Glomerular visceral epithelial cell (primary cell): ENCODE measurements around the gene STX1B.
A peak's percentile ranks its signal among the peaks of the same experiment; 100 is the strongest.
"Not testable (repeated sequence)": the region's sequence is repeated elsewhere in the genome, so short reads cannot be mapped to it uniquely, and the experiment has no call there.

Source experiments
- DNase-seq: peaks from one replicate; pipeline ENCODE4 v3.0.0-alpha.2; 2016; ENCODE audit errors: extremely low spot score

The STX1B gene

DNA sequence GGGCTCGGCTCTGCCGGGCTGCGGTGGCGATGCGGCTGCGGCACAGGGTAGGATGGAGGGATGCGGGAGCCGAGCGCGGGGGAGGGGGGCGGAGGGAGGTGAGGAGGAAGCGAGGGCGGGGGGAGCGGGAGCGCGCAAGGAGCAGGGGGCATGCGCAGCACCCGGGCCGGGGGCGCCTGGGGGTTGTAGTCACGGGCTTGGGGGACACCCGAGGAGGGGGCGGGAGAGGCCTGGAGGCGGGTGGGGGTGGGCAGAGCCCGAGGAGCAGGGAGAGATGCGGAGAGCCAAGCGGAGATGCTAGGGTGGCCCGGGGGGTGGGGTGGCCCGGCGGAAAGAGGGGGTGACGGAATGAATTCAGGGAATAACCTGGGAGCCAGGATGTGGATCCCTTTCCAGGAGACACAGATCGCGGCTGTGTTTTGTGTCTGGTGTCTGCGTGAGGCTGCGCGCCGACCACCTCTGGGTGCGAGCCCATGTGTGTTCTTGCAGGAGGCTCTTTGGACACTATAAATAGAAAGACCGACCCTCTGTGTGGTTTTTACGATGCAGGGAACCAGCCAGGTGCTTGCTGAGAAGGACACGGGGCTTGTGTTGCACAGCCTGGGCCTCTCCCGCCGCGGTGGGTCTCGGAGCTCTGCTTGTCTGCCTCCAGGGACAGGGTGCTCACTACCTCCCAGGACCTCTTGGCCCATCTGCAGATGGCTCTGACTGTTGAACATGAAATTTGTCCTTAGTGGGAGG lies at the start of gene STX1B:
Gene STX1B (minus strand): TSS at position 54 of the 741 bp plus-strand sequence. CDS start 242 bp downstream, outside the sequence.
- no peak for DNase-seq

DNA sequence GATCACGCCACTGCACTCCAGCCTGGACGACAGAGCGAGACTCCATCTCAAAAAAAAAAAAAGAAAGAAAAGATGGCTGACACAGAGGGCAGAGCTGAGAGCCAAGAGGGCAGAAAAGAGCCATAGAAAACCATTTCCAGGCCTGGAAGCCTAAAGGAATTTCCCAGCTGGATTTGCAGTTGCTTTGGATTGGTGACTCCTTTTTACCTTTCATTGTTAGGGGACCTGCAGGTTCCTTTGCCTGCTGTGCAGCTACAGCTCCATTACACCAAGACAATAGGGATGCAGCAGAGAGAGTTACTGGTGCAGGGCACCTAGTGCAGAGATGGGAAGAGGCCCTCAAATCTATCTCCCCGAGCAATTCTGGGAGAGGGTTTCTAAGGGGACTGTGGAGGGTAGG lies 45.2 kb upstream of the STX1B start:
- DNase-seq, result no peak

- peak; percentile 87 for DNase-seq
Observed at GRCh38 chr16:31052114-31052513, 41.7 kb upstream of the STX1B start.

- no peak for DNase-seq
Observed at GRCh38 chr16:31050280-31051030, 40.0 kb upstream of the STX1B start.

- no peak for DNase-seq
Observed at GRCh38 chr16:31043898-31044481, 33.6 kb upstream of the STX1B start.

DNA sequence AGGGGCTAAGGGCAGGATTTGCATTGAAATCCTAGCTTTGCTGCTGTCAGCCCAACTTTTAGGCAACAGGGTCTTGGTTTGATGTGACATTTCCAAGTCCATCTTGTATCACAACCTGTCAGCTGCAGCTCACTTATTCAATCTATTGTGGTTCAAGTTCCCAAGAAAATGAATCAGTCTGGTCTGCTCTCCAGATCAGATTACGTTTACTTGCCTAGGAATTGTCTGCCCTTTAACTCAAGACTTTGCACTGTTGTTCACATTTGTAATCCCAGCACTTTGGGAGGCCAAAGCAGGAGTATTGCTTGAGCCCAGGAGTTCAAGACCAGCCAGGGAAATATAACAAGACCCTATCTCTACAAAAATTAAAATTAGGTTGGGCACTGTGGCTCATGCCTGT lies 32.9 kb upstream of the STX1B start:
- DNase-seq, result no peak

DNA sequence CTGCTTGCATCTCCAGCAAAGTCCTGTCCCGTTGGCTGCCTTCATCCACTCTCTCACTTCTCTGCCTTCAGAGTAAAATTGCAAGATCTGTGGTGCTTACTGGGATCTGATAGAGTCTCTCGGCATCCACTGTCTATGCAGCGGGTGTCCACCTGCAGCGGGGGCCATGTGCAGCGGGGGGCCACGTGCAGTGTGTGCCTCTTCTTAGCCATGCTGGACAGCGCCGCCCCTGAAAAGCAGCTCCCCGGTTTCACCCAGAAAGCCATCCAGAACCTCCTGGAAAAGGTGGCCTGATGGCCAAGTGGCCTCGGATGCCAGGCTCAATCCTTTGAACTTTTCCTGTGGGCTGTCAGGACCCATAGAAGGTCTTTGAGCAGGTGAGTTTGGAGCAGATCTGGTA lies 32.4 kb upstream of the STX1B start:
- no peak for DNase-seq

DNA sequence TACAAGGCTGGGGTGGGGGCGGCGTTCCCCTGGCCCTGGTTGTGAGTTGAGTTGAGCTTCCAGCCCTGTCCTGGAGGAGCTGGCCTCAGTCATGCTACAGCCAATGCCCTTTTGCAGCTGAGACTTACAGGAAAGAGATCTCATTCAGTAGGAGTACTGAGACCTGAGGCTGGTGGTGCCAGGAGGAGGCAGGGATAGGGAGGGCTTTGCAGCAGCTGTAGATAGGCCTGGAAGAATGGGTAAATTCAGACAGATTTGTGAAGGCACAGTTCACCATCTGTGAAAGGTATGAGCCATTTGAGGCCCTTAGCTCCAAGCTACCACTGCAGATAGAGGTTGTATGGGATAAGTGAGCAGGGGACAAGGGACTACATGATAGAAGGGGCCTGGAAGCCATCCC lies 28.6 kb upstream of the STX1B start:
- no peak for DNase-seq

GRCh38 chr16:31036691-31037090 lies 26.3 kb upstream of the STX1B start:
- no peak for DNase-seq

DNA sequence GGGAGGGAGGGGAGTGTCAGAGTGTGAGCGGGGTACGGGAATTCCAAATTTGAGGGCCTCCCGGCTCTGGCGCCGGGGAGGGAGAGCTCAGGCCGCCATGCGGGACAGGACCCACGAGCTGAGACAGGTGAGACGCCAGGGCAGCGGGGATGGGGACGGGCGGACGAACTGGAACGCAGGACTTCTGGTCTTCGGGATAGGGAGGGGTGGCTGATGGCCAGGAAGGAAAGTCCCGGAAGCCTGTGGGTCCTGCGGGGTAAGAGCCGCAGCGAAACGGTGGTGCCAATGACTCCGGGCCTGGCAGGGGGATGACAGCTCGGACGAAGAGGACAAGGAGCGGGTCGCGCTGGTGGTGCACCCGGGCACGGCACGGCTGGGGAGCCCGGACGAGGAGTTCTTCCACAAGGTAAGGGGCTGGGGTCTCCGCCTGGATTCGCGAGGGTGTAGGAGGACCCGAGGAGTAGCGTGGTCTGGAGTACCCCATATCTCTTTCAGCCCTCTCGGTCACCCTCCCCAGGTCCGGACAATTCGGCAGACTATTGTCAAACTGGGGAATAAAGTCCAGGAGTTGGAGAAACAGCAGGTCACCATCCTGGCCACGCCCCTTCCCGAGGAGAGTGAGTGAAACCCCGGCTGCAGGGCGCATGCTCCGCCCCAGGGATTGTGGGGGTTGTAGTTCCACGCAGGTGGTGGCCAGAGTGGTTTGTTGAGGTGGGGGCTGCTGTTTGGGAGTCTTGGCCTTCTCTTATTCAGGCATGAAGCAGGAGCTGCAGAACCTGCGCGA lies 23.5 kb upstream of the STX1B start:
- peak; percentile 70 for DNase-seq

DNA sequence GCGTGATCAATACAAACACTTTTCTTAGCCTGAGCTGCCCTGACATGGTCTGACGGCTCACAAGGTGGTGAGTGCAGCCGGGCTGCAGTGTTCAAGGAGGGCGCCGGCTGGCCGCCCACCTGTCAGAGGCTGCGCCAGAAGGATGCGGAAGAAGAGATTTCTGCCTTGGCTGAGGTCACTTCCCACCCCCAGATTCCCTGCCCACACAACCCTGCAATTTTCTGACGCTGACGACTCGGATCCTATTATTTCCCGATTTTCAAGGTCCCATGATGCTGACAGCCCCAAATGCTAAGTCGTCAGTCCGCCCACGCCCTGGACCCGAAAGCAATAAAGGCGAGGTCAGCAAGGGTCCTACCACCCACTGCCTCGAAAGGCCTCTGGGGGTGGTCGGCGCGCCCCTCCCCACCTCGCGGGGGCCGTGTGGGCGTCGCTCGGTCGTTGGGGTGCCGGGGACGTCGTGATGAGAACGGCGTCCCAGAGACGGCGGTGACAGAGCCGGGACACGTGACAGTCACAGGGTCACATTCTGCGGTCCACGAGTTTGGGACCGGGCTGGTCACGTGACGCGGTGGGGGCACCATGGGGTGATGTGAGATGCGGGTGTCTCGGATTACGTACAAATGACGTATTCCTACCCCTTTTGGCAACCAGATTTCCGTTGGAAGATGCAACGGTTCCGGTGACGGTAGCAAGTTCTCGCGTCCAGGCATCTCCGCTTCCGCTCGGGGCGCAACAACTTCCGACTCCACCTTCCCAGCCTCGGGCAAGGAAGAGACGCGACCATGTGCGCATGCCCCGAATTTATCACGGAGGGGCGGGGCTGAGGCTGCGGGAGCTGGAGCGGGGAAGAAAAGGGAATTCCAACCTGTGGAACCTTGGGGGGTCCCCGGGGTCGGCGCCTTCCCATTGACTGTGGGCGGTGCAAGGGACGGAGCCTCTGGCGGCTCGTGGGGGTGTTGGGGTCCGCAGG lies 22.6 kb upstream of the STX1B start, which contains the start of gene STX4:
Gene STX4 (plus strand): TSS at position 823 of the 973 bp plus-strand sequence. CDS start 248 bp downstream, outside the sequence.
- peak; percentile 94 for DNase-seq

GRCh38 chr16:31031276-31031675 lies 20.8 kb upstream of the STX1B start:
- DNase-seq, result no peak

DNA sequence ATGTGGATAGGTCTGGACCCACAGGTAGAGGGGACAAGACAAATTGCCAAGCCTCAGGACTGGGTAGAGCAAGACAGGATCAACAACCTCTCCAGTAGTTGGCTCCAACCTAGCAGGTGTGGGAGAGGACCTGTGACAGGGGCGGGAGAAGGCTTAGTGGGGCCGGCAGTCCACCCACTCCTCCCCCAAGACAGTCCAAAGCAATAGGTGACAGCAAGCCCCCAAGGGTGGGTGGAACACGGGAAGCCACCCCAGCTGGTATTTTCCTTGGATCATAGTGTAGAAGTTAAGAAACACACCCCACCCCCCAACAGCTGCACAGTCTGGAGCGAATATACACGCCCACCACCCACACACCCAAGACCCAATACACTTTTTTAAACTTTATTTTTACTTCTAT lies 18.8 kb upstream of the STX1B start:
- DNase-seq, result no peak

GRCh38 chr16:31025339-31025738 lies 14.9 kb upstream of the STX1B start:
- no peak for DNase-seq

- DNase-seq, result no peak
Observed at GRCh38 chr16:31023627-31024226, 13.3 kb upstream of the STX1B start.

DNA sequence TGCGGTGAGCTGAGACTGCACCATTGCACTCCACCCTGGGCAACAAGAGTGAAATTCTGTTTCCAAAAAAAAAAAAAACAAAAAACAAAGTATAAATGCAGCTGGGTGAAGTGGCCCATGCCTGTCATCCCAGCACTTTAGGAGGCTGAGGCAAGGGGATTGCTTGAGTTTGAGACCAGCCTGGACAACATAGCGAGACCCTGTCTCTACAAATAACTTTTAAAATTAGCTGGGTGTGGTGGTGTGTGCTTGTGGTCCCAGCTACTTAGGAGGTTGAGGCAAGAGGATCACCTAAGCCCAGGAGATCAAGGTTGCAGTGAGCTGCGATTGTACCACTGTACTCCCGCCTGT lies 12.8 kb upstream of the STX1B start:
- DNase-seq, result no peak

GRCh38 chr16:31022544-31023251 lies 12.3 kb upstream of the STX1B start:
- DNase-seq, result no peak

DNA sequence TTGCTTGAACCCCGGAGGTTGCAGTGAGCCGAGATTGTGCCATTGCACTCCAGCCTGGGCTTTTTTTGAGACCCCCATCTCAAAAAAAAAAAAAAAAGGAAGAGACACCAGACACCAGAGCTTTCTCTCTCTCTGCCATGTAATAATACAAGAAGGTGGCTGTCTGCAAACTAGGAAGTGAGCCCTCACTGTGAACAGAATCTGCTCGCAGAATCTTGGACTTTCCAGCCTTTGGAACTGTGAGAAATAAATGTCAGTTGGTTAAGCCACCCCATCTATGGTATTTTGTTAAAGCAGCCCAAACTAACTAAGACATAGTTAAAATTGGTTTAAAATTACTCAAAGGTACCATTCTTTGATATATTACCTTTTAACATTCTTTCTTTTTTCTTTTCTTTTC lies 10.1 kb upstream of the STX1B start:
- DNase-seq, result no peak

DNA sequence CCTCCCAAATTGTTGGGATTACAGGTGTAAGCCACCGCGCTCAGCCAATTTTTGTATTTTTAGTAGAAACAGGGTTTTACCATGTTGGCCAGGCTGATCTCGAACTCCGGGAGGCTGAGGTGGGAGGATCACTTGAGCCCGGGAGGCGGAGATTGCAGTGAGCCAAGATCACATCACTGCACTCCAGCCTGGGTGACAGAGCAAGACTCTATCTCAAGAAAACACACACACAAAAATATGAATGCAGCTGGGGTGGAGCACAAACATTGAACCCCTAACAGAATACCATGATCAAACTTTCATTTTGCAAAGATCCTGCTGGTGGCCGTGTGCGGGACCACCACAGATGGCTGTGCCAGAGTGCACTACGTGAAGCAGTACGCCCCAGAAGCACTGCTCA lies 7.3 kb upstream of the STX1B start:
- not testable (repeated sequence) for DNase-seq

DNA sequence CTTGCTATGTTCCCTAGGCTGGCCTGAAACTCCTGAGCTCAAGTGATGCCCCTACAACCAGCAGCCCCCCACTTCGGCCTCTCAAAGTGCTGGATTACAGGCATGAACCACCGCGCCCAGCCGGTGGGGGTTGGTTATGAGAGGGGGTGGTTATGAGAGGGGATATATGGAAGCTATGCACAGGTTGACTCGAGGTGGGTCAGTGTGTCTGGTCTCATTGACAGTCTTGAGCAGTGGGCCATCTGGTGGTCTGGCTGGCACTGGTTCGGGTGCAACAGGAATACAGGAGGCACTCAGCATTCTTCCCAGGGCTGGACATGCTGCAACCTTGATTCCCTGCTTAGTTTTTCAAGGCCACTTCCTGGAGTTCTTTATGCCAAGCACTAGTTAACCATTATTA lies 5.6 kb upstream of the STX1B start:
- DNase-seq, result peak; percentile 30
